ENCODE data around the gene POP4.

GRCh38 chr19:29598496-29598895 lies 7.6 kb upstream of the POP4 start:
- no peak for TF ChIP-seq CTCF (IDR thresholded peaks at IDR 0.05; ENCODE audit: extremely low read depth in 1 of 2, insufficient read depth in 1 of 2, low read depth in 1 of 2, low read length in 2 of 2)
- no peak for TF ChIP-seq POLR2AphosphoS5 (IDR thresholded peaks at IDR 0.05; ENCODE audit: insufficient read depth, low read depth, low read length)
- TF ChIP-seq POLR2A (IDR thresholded peaks at IDR 0.05; ENCODE audit: low read depth, low read length) = no peak
- TF ChIP-seq EZH2 (IDR thresholded peaks at IDR 0.05; ENCODE audit: borderline replicate concordance, low read depth, low read length, severe bottlenecking) = no peak
- TF ChIP-seq FOS (IDR thresholded peaks at IDR 0.05; ENCODE audit: borderline replicate concordance, insufficient read depth, low read length) = no peak
- no peak for TF ChIP-seq GATA2 (IDR thresholded peaks at IDR 0.05; ENCODE audit: insufficient read depth, insufficient read length, low read depth, low read length)
- no peak for TF ChIP-seq MAX (IDR thresholded peaks at IDR 0.05; ENCODE audit: insufficient read depth, insufficient read length)
- no peak for TF ChIP-seq MYC (IDR thresholded peaks at IDR 0.05; ENCODE audit: low read depth, low read length)
- TF ChIP-seq JUN (IDR thresholded peaks at IDR 0.05; ENCODE audit: borderline replicate concordance, insufficient read depth, insufficient read length, low read depth) = no peak
